ENCODE data around the gene RGS12. TPM values are rescaled to one million over a fixed set of nuclear protein-coding genes. Genes with fewer than 3 reads are reported as not detected.
"Not testable (repeated sequence)": the region's sequence is repeated elsewhere in the genome, so short reads cannot be mapped to it uniquely, and the experiment has no call there.

Gene RGS12
- total RNA-seq, 1 donor from 2014 or later, result 50.7 TPM

- ATAC-seq, result no peak
These were observed 6.5 kb downstream of the RGS12 start for GRCh38 chr4:3299122-3299975.

GRCh38 chr4:3299976-3300671 is 7.3 kb downstream of the RGS12 start:
- ATAC-seq, result no peak

- ATAC-seq, result not testable (repeated sequence)
These were observed 8.1 kb downstream of the RGS12 start for GRCh38 chr4:3300882-3301281.

DNA sequence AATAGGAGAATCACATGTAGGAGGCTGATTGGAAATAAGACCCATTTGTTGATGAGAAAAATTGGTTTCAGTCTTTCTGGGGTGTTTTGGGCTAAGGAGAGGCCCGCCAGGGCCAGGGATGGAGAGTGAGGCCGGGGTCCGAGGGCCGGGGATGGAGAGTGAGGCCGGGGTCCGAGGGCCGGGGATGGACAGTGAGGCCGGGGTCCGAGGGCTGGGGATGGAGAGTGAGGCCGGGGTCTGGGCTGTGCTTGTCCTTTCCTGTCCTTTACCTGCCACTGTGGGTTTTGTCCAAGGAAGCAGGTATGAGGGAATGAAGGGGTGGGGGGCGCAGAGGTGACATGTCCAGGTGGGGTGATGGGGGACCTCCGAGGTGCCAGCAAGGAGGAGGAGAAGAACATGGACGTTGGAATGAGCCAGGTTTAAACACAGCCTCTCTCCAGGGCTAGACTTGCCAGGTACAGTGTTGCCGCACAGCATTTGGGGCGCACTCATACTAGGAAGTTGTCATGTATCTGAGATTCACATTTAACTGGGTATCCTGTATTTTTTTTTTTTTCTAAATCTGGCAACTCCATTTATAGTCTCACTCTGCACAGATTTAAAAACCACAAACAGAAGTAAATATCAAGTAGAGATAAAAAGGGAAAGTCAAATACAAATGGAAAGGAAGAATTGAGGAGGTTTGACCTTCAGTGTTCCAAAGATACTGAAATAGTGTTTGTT is 8.8 kb downstream of the RGS12 start:
- no peak for ATAC-seq

DNA sequence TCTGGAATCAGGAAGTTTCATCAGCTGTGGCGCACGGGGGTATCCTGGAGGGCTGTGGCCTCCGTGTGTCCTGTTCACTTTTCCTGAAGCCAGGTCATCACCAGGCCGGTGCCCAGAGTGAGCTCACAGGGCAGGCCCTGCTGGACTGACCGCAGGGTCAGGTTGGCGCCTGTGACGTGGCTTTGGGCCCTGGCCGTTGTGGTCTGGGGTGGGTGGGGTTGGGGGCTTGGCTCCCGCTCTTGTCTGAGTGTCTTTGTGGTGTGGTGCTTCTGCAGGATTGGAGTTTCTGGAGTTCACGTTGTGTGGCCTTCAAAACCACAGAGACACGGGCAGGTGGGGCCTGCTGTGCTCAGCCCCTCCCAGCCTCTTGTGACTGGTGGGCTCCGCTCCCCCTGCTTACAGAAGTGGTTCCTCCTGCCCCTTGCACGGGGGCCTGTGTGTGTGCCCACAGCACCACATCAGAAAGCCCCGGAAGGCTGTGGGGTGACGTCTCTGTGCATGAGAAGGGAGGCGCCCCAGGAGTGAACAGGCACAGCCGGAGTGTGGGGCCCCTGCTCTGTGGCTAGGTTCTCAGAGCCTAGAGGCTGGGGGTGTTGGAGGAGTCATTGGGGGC is 9.5 kb downstream of the RGS12 start:
- peak; percentile 30 for ATAC-seq

DNA sequence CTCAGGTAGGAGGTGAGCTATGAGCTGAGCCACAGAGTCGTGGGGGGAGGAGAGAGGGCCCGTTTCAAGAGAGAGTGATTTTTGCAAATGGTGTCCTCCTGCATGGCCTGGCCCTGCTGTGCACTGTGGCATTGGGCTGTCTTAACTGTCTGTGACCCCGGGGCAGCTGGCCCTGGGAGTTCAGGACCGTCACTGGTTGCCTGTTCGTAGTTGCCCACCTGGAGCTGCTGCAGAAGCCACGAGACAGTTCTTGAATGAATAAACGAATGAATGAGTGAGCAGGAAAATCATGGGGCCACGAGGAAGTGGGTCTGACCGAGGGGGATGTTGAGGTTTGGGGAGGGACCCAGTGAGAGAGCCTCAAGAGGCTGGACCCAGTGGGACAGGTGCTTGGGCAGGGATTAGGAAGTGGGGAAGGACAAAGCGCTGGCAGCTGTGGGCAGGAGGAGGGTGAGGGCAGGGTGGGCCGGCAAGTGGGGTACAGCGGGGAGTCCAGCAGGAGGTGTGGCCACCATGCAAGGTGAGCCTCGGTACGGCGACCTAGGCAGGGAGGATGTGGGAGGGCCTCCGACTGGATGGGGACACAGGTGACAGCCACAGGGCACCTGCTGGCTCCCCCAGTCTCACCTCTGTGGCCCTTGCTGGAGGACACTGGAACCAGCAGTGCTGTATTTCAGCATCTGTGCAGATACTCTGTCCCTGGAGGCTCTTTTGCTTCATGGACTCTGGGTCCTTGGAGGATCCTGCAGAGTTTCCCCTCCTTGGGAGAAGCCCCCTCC is 10.2 kb downstream of the RGS12 start:
- ATAC-seq, result no peak

- ATAC-seq, result no peak
These were observed 10.7 kb downstream of the RGS12 start for GRCh38 chr4:3303565-3303824.

DNA sequence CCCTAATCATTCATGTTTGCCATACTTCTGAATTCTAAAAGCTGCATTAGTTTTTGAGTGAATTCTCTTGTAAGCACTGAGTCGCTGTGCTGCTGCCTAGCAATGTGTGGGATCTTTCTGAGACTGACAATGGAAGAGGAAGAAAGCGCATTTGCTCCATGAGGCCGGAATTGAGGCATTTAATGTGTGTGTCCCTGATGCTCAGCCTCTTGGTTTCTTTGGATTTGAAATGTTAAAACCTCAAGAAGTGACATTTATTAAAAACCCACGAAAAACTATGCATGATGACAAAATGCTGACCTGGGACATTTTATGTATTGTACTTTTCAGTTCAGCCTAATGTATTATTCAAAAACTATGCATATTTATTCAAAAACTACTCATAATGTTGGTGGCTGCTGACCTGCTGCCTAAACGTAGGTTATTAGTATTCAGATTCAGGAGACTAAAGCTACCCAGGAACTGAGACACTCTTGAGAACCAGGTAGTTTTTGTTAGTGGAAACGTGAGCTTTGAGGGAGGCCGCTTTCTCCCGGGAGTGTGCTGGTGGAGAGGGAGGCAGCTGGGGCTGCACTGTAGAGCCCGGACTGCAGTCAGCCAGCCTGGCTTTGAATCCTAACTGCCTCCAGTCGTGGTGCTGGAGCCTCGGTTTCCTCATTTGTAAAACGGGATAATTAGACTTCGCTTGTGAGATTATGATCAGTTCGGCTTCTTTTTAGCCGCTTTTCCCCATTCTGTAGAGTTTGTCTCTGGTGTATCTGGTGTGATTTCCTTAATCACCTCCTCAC is 11.3 kb downstream of the RGS12 start:
- ATAC-seq, result no peak

GRCh38 chr4:3304831-3305609 is 12.2 kb downstream of the RGS12 start:
- no peak for ATAC-seq

GRCh38 chr4:3305610-3306371 is 13.0 kb downstream of the RGS12 start:
- ATAC-seq, result peak; percentile 46

GRCh38 chr4:3306450-3306849 is 13.6 kb downstream of the RGS12 start:
- no peak for ATAC-seq

DNA sequence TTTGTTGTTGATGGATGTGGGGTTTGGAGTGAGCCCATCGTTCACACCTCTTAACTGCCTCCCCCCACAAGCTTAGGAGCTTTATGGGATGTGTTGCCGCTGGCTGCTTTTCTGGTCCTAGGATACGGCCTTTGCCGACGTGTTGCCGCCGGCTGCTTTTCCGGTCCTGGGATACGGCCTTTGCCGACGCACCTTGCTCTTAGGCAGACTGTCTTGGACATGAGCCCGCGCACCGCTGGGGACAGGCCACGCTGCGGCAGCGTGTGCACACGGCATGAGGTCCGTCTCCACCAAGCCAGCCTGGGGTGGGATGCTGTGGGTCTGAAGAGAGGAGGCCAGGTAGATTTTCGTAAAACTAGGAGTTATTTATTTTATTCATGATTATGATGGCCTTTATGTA is 14.2 kb downstream of the RGS12 start:
- no peak for ATAC-seq

- no peak for ATAC-seq
These were observed 14.7 kb downstream of the RGS12 start for GRCh38 chr4:3307486-3307885.

DNA sequence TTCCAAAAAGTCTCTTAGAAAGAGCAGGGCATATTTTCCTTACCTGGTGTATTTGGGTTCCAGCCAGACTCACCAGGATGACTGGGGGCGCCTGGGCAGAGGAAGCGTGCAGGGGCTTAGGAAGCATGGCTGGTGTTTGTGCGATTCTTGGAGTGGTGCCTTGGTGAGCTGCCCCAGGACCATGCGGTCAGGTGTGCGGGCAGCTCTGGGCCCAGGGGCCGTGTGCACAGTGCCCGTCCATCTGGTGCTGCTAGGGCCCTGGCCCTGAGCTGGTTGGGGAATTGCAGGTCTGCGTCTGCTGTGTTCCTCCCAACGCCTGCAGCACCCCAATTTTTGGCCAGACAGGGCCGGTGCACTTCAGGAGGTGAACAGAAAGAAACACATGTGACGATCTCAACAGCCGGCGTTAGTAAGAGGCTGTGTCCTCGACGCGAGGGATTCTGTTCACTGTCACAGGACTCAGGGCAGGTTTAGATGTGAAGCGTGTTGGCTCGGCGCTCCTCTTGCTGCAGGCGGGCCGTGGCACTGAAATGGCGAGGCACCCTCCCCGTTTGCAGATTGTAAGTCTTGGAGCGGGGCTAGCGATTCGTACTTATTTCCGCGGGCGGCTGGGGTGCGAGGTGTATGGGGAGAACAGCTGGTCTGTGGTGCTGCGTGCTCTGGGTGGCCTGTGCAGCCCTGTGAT is 15.2 kb downstream of the RGS12 start:
- no peak for ATAC-seq

GRCh38 chr4:3308691-3309090 is 15.9 kb downstream of the RGS12 start:
- no peak for ATAC-seq

DNA sequence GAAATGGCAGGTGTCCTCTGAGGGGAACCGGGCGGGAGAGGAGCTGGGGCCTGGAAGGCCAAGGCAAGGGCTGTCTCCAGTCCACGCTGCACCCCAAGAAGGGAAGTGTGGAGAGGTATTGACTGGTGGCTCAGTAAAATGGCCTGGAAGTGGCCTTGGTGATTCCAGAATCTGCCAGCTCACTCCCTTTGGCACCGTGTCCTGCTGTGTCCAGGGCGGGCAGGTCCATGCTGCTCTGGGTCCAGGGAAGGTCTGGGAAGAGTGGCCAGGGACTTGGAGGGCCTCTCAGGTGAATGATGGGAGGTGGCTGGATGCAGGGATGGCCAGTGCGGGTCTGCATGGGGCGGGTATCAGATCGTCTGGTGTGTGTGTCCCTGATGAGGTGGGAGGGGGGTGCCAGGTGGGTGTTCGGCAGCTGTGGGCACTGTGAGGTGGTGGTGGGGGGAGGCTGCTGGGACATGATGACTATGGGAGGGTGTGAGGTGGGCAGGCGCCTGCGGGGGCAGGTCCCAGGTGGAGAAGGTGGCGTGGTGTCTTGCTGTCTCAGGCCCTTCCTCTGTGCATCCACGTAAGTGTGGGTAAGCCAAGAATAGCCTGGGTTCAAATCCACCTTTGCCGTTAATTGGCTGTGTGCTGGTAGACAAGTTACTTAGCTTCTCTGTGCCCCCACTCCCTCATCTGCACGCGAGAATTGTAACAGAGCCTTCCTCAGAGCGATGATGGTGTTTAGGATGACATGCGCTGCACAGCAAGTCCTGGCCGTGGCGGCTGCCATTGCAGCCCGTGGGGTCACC is 17.7 kb downstream of the RGS12 start:
- no peak for ATAC-seq

GRCh38 chr4:3311095-3311372 is 18.2 kb downstream of the RGS12 start:
- peak; percentile 18 for ATAC-seq

DNA sequence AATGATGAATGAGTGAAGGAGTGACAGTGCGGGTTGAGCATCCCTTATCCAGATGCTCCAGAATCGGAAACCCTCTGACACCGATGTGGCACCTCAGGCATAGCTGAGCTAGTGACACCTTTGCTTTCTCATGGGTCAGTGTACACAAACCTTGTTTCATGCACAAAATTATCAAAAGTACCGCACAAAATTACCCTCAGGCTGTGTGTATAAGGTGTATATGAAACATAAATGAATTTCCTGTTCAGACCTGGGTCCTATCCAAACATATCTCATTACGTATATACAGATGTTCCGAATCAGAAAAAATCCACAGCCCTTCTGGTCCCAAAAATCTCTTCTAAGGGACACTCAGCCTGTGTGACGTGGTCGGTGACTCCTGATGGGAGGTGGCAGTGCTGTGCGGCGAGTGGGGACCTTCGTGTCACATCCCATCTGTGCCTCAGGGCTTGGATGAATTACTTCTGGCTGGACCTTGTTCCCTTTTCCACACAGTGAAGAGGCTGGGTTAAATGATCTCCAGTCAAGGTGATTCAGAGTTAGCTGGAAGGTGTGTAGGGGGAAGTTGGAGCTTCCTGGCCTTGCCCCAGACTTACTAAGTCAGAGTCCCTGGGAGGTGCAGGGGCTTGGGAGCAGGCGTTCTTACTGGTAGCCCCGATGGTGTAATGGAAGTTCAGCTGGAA is 18.8 kb downstream of the RGS12 start:
- ATAC-seq, result peak; percentile 80

All from esophagus mucosa (tissue), 1 donor.